A673 (cell line): ENCODE results near the gene CD79A. TPM values are rescaled to one million over a fixed set of nuclear protein-coding genes. Genes with fewer than 3 reads are reported as not detected.

Experiments used
- BruUV-seq: library from RNA; stranded (reverse); fragments of 400-500 nt; replicated peaks from 2 replicates; lab custom pipeline; 2021; lab: Mats Ljungman, UMichigan
- CTCF ChIA-PET: fragments of 300-600 bp; sonication (Branson Sonifier 250); formaldehyde crosslinking; loops from one replicate; lab custom pipeline; 2022; ENCODE audit warnings: antibody characterized with exemption; lab: Charles Lee
- POLR2A ChIA-PET: fragments of 300-600 bp; sonication (Branson Sonifier 250); formaldehyde crosslinking; loops from one replicate; lab custom pipeline; 2022; ENCODE audit warnings: antibody characterized with exemption; ENCODE audit not compliant: low non-redundant PET; lab: Charles Lee
- DNase-seq: peaks from one replicate; pipeline ENCODE4 v3.0.0-alpha.2; 2015; ENCODE audit warnings: low spot score
- H3K27ac ChIP-seq: fragments of 200-600 bp; sonication (generic); 2 replicates; pipeline ENCODE4 v1.5.1; 2016; ENCODE audit warnings: mixed run types, low read depth, mild to moderate bottlenecking, mixed read lengths, antibody characterized with exemption, low read length; ENCODE audit not compliant: poor library complexity, severe bottlenecking
- H3K27me3 ChIP-seq: fragments of 200-600 bp; sonication (generic); replicated peaks from 2 replicates; pipeline ENCODE4 v1.6.1; 2017; ENCODE audit warnings: mixed run types, low read depth, mild to moderate bottlenecking, mixed read lengths, antibody characterized with exemption, low read length; ENCODE audit not compliant: insufficient read depth, poor library complexity
- H3K36me3 ChIP-seq: fragments of 200-600 bp; sonication (generic); 2 replicates; pipeline ENCODE4 v1.6.1; 2016; ENCODE audit warnings: mixed run types, mild to moderate bottlenecking, mixed read lengths, antibody characterized with exemption, low read length; ENCODE audit not compliant: insufficient read depth, poor library complexity, severe bottlenecking
- H3K4me1 ChIP-seq: fragments of 200-600 bp; sonication (generic); 2 replicates; pipeline ENCODE4 v1.6.1; 2017; ENCODE audit warnings: mixed run types, mild to moderate bottlenecking, mixed read lengths, antibody characterized with exemption, low read length; ENCODE audit not compliant: insufficient read depth, poor library complexity, severe bottlenecking
- H3K4me3 ChIP-seq: fragments of 200-600 bp; sonication (generic); 2 replicates; pipeline ENCODE4 v1.5.1; 2016; ENCODE audit warnings: low read depth, mixed run types, mild to moderate bottlenecking, mixed read lengths, low read length; ENCODE audit not compliant: poor library complexity, severe bottlenecking
- H3K9me3 ChIP-seq: fragments of 200-600 bp; sonication (generic); 2 replicates; pipeline ENCODE4 v1.6.1; 2016; ENCODE audit warnings: mixed run types, low read depth, mild to moderate bottlenecking, mixed read lengths, antibody characterized with exemption, low read length; ENCODE audit not compliant: poor library complexity, severe bottlenecking
- EZH2 ChIP-seq: fragments of 200-600 bp; sonication (generic); IDR thresholded peaks from 2 replicates; pipeline ENCODE4 v1.6.1; 2017; ENCODE audit warnings: borderline replicate concordance, low read depth, mild to moderate bottlenecking, mixed read lengths, antibody characterized with exemption, low read length; ENCODE audit not compliant: poor library complexity, severe bottlenecking
- intact Hi-C: fragments of 100-400 bp; cut with micrococcal nuclease; formaldehyde crosslinking; loops from one replicate; pipeline ENCODE4 v1.10.0; 2022; ENCODE audit not compliant: unreplicated experiment
- total RNA-seq: library from RNA; stranded (reverse); gene quantifications from 2 replicates; pipeline ENCODE4 v1.2.3, GENCODE V29; 2021
- TF ChIP-seq, protein P1 (sequence below): fragments of 300-800, 200-600 bp; sonication (generic); conservative IDR thresholded peaks from 2 replicates; pipeline ENCODE4 v1.5.1; 2017; ENCODE audit warnings: low read depth, mild to moderate bottlenecking, antibody characterized with exemption, low read length, moderate library complexity, mixed read lengths

CD79A gene
- total RNA-seq, 1 experiment from 2014 or later = 17.8 TPM

DNA sequence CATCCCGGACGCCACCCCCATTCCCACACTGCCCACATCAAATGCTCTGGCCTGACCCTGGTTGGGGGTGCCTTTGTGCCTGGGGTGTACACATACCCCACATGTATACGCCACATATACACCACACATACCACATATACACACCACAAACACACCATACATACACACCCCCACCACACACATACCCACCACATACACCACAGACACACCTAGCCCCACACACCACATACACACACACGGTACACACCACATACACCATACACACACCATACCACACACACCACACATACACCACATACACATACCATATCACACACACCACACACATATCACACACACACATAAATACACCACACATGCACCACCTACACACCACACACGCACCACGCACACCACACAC is 41.0 kb downstream of the CD79A start:
- POLR2A ChIA-PET = no interaction called here
- peaks cover 31% of the 10 kb centered on the region for H3K27me3 ChIP-seq

DNA sequence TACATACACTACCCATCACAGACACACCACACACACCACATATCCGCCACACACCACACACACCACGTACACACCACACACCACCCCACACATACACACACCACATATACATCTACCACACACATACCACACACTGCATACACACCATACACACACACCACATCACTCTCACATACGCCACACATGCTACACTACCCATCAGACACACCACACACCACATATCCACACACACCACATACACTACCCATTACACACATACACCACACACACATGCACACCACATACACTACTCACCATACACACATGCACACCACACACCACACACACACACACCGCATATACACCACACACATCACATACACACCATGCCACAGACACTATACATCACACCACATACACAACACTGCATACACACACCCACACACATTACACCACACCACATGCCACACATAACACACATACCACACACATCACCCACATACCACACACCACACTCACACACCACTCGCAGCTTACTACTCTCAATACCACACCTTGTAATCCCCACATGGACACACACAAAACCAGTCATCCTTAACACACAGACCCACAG is 41.7 kb downstream of the CD79A start:
- POLR2A ChIA-PET = no interaction called here
- TF ChIP-seq EZH2 = no peak
- TF ChIP-seq, protein P1, sequence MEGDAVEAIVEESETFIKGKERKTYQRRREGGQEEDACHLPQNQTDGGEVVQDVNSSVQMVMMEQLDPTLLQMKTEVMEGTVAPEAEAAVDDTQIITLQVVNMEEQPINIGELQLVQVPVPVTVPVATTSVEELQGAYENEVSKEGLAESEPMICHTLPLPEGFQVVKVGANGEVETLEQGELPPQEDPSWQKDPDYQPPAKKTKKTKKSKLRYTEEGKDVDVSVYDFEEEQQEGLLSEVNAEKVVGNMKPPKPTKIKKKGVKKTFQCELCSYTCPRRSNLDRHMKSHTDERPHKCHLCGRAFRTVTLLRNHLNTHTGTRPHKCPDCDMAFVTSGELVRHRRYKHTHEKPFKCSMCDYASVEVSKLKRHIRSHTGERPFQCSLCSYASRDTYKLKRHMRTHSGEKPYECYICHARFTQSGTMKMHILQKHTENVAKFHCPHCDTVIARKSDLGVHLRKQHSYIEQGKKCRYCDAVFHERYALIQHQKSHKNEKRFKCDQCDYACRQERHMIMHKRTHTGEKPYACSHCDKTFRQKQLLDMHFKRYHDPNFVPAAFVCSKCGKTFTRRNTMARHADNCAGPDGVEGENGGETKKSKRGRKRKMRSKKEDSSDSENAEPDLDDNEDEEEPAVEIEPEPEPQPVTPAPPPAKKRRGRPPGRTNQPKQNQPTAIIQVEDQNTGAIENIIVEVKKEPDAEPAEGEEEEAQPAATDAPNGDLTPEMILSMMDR = no peak
- Histone ChIP-seq H3K36me3 (no peaks in the 10 kb centered on the region), H3K4me3 (no peak overlapping the region), H3K9me3 (no peaks in the 10 kb centered on the region), H3K4me1 (peaks cover 4% of the 10 kb centered on the region), H3K27me3 (peaks cover 26% of the 10 kb centered on the region), H3K27ac (no peak overlapping the region)
- CTCF ChIA-PET = no interaction called here
- intact Hi-C loops = no loop called here
- DNase-seq = no peak
- no TSS peak for BruUV-seq

More for the DNA sequence above, 41.0 kb downstream of the CD79A start:
- DNase-seq = no peak
- no peak overlapping the region for H3K4me3 ChIP-seq
- BruUV-seq = no TSS peak
- CTCF ChIA-PET = no interaction called here
- peaks cover 4% of the 10 kb centered on the region for H3K4me1 ChIP-seq
- H3K27ac ChIP-seq = no peak overlapping the region
- H3K36me3 ChIP-seq = no peaks in the 10 kb centered on the region
- no peaks in the 10 kb centered on the region for H3K9me3 ChIP-seq
- intact Hi-C loops = no loop called here
- no peak for TF ChIP-seq EZH2
- TF ChIP-seq, protein P1 = no peak

DNA sequence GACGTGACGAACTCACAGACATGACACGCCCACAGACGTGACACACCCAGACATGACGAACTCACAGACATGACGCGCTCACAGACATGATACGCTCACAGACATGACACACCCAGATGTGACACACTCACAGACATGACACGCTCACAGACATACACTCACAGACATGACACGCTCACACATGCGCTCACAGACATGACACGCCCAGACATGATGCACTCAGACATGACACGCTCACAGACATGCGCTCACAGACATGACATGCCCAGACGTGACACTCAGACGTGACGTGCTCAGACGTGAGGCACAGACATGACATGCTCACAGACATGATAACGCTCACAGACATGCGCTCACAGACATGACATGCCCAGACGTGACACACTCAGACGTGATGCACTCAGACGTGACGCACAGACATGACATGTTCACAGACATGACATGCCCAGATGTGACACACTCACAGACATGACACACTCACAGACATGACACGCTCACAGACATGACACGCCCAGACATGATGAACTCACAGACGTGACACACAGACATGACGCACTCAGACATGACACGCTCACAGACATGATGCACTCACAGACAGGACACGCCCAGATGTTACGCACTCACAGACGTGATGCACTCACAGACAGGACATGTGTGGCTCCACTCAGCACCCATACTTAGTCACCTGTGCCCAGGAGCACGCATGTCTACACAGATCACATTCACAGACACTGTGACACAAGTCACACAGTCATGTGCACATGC is 43.1 kb downstream of the CD79A start:
- Histone ChIP-seq H3K27me3 (peaks cover 16% of the 10 kb centered on the region), H3K36me3 (no peaks in the 10 kb centered on the region), H3K9me3 (no peaks in the 10 kb centered on the region), H3K4me1 (peaks cover 4% of the 10 kb centered on the region), H3K4me3 (no peak overlapping the region), H3K27ac (no peak overlapping the region)
- intact Hi-C loops = no loop called here
- DNase-seq = no peak
- TF ChIP-seq, protein P1 = no peak
- no peak for TF ChIP-seq EZH2
- POLR2A ChIA-PET = no interaction called here
- BruUV-seq = no TSS peak
- CTCF ChIA-PET = no interaction called here
